ENCODE data around the gene CDK18.

GRCh38 chr1:205513774-205514173 is 9.3 kb downstream of the CDK18 start:
- TF ChIP-seq CTCF (IDR thresholded peaks at IDR 0.05; ENCODE audit: low read depth, low read length): no peak
- no peak for TF ChIP-seq EZH2phosphoT487 (IDR thresholded peaks at IDR 0.05; ENCODE audit: low read depth)

Data from OCI-LY3 (cell line).